Lower lobe of right lung (tissue), 2 donors: Measurements from ENCODE around the gene SPINK5. TPM values are rescaled to one million over a fixed set of nuclear protein-coding genes. Genes with fewer than 3 reads are reported as not detected.

Experiments used
- ATAC-seq, 2 donors: fragments of 200-7000 bp; cut with Tn5 transposase; one replicate each; pipeline ENCODE4 v1.9.1; 2020 to 2022; ENCODE audit warnings: mild to moderate bottlenecking in 2 of 2, moderate library complexity in 2 of 2
- DNase-seq: peaks from one replicate; pipeline ENCODE4 v3.0.0-alpha.2; 2020
- H3K27ac ChIP-seq: fragments of 200-600 bp; one replicate; pipeline ENCODE4 v1.8.0; 2022
- H3K27me3 ChIP-seq: fragments of 200-600 bp; one replicate; pipeline ENCODE4 v1.8.0; 2022; ENCODE audit warnings: low read depth
- H3K36me3 ChIP-seq: fragments of 200-600 bp; one replicate; pipeline ENCODE4 v1.8.0; 2022; ENCODE audit warnings: mild to moderate bottlenecking
- H3K4me1 ChIP-seq: fragments of 200-600 bp; one replicate; pipeline ENCODE4 v1.8.0; 2022
- H3K4me3 ChIP-seq: fragments of 200-600 bp; one replicate; pipeline ENCODE4 v1.8.0; 2022; ENCODE audit warnings: mild to moderate bottlenecking
- H3K9me3 ChIP-seq: fragments of 200-600 bp; one replicate; pipeline ENCODE4 v1.8.0; 2022
- CTCF ChIP-seq: fragments of 200-600 bp; IDR thresholded peaks from one replicate; pipeline ENCODE4 v1.8.0; 2022; ENCODE audit warnings: antibody characterized with exemption, mild to moderate bottlenecking
- intact Hi-C: fragments of 100-400 bp; cut with DNase I; formaldehyde crosslinking; loops from one replicate; pipeline ENCODE4 v1.11.0; 2022
- total RNA-seq: library from RNA; stranded (reverse); fragmentation: NEBNext Ultra II Directional; extraction: Animal tissue kit (Norgen Biotek cat#: 25700); gene quantifications from one replicate; pipeline ENCODE4 v1.2.1, GENCODE V29; 2021
- donor health status: DM: no; HTN: yes; CAD: no; lungs with severe emphysema.

Gene SPINK5
- total RNA-seq, 1 donor from 2014 or later, result 2.1 TPM

DNA sequence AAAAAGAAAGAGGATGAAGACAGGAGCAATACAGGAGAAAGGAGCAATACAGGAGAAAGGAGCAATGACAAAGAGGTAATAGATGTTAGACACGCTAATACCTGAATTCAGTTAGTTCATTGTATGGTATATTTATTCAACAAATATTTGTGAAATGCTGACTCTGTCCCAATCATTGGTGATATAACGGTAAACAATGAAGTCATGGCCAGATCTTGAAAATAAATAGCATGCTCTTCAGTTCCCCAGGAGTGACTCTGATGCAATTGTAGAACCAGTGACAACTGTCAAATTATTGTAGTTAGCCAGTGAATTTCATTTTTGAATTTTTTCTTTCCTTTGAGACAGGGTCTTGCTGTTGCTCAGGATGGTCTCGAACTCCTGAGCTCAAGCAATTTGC lies 56.5 kb downstream of the SPINK5 start:
- Histone ChIP-seq H3K27me3 (no peaks in the 10 kb centered on the region), H3K9me3 (no peaks in the 10 kb centered on the region), H3K27ac (no peak overlapping the region), H3K4me3 (no peak overlapping the region), H3K4me1 (no peaks in the 10 kb centered on the region), H3K36me3 (no peaks in the 10 kb centered on the region)
- intact Hi-C loops, result no loop called here
- TF ChIP-seq CTCF, result no peak
- ATAC-seq (no peak), DNase-seq (no peak)

GRCh38 chr5:148125641-148126040 lies 61.9 kb downstream of the SPINK5 start:
- Histone ChIP-seq H3K4me1 (no peaks in the 10 kb centered on the region), H3K9me3 (no peaks in the 10 kb centered on the region), H3K36me3 (no peaks in the 10 kb centered on the region), H3K4me3 (no peak overlapping the region), H3K27ac (no peak overlapping the region), H3K27me3 (no peaks in the 10 kb centered on the region)
- intact Hi-C loops, result no loop called here
- DNase-seq (no peak), ATAC-seq (no peak)
- no peak for TF ChIP-seq CTCF

DNA sequence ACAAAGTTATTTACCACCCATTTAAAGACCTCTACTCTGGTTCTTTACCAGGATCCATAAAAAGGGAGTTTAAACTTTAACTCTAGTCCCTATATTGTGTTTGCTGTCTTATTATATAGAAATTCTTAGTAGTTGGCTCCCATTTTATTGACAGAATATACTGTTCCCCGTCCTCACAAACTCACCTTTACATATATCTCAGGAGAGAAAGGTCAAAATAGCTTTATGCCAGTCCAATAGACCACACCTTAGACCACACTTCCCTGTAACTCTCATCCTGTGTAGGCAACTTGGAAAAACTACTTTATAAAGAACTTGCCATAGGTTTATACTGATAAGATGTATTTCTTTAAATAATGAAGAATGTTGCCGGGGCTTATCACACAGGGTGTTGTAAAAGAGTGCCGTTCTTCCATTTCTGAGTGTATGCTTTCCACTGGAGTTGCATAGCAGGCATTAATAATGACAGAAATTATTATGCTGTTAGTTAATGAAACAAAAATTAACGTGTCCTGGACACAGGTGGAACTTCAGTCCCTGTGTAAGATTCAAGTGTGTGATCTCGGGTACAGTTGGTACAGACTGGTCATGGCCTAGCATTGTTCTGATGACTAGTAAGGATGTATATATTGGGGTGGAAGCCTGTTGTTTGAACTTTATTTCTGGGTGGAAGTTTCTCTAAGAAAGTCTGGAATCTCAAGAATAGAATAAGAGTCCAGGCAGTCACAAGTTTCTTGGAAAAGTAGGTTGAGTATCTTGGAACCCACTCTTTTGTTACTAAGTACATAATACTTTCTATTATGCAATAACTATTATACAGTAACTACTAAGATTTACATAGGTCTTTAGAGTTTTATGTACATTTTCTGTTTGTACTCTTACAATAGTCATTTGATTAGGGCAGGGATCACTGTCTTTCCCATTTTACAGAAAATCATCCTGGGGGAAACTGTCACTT lies 71.6 kb downstream of the SPINK5 start:
- Histone ChIP-seq H3K36me3 (no peaks in the 10 kb centered on the region), H3K9me3 (no peaks in the 10 kb centered on the region), H3K27me3 (no peaks in the 10 kb centered on the region), H3K4me1 (no peaks in the 10 kb centered on the region), H3K4me3 (no peak overlapping the region), H3K27ac (no peak overlapping the region)
- TF ChIP-seq CTCF, result no peak
- intact Hi-C loops, result no loop called here
- ATAC-seq (peak; percentile 41 to 79), DNase-seq (no peak)

DNA sequence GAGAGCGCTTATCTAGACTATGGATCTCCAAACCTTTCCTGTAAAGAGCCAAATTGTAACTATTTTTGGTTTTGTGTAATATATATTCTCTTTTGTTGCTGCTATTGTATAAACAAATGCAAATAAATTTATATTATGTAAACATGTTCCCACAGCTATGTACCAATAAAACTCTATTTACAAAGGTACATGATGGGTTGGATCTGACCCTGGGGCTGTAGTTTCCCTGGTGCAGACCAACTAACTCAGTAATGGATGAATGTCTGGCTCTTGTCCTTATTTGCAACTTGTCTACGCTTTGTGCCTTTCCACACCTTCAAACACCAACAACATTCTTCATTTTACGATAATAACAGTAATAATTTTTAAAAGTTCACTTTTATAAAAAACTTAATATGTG lies 77.1 kb downstream of the SPINK5 start:
- Histone ChIP-seq H3K36me3 (no peaks in the 10 kb centered on the region), H3K27me3 (no peaks in the 10 kb centered on the region), H3K4me3 (no peak overlapping the region), H3K4me1 (peaks cover 9% of the 10 kb centered on the region), H3K27ac (no peak overlapping the region), H3K9me3 (no peaks in the 10 kb centered on the region)
- DNase-seq (no peak), ATAC-seq (no peak)
- intact Hi-C loops, result no loop called here
- TF ChIP-seq CTCF, result no peak

GRCh38 chr5:148141645-148142044 lies 77.9 kb downstream of the SPINK5 start:
- Histone ChIP-seq H3K27me3 (no peaks in the 10 kb centered on the region), H3K9me3 (no peaks in the 10 kb centered on the region), H3K27ac (no peak overlapping the region), H3K36me3 (no peaks in the 10 kb centered on the region), H3K4me1 (peaks cover 17% of the 10 kb centered on the region), H3K4me3 (no peak overlapping the region)
- intact Hi-C loops, result no loop called here
- ATAC-seq (no peak), DNase-seq (no peak)
- TF ChIP-seq CTCF, result no peak
